Testis (tissue), 2 donors: ENCODE measurements around the gene DLAT.

ENCODE experiments used
- POLR2A ChIP-seq: fragments of 450-650 bp; IDR thresholded peaks from one replicate; pipeline ENCODE4 v1.6.1; 2017; ENCODE audit warnings: antibody characterized with exemption, mild to moderate bottlenecking, moderate library complexity
- TF ChIP-seq, protein P1 (sequence below), 3 experiments: fragments of 450-650 bp in 2 of 3; fragments of 200-600 bp in 1 of 3; sonication (generic) in 1 of 3; IDR thresholded peaks; one replicate each; pipeline ENCODE4 v1.5.1; 2016 to 2019; ENCODE audit warnings: antibody characterized with exemption in 3 of 3, mild to moderate bottlenecking in 2 of 3, moderate library complexity in 1 of 3

DNA sequence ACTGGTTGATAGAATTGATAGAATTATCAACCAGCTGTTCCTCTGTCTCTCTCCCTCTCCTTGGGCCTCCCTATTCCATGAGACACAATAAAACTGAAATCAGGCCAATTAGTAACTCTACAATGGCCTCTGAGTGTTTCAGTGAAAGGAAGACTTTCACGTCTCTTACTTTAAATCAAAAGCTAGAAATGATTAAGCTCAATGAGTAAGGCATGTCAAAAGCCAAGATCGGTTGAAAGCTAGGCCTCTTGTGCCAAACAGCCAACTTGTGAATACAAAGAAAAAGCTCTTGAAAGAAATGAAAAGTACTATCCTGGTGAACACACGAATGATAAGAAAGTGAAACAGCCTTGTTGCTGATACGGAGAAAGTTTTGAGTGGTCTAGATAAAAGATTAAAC lies 32.0 kb downstream of the DLAT start:
- no peak for TF ChIP-seq POLR2A
- TF ChIP-seq, protein P1, sequence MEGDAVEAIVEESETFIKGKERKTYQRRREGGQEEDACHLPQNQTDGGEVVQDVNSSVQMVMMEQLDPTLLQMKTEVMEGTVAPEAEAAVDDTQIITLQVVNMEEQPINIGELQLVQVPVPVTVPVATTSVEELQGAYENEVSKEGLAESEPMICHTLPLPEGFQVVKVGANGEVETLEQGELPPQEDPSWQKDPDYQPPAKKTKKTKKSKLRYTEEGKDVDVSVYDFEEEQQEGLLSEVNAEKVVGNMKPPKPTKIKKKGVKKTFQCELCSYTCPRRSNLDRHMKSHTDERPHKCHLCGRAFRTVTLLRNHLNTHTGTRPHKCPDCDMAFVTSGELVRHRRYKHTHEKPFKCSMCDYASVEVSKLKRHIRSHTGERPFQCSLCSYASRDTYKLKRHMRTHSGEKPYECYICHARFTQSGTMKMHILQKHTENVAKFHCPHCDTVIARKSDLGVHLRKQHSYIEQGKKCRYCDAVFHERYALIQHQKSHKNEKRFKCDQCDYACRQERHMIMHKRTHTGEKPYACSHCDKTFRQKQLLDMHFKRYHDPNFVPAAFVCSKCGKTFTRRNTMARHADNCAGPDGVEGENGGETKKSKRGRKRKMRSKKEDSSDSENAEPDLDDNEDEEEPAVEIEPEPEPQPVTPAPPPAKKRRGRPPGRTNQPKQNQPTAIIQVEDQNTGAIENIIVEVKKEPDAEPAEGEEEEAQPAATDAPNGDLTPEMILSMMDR (IDR thresholded peaks at IDR 0.05): no peak
